HS-5 (cell line): ENCODE results near the gene ZNF385C.

ENCODE experiments used
- DNase-seq: peaks from one replicate; pipeline ENCODE4 v3.0.0-alpha.2; 2012; ENCODE audit warnings: low read depth

The ZNF385C gene

DNA sequence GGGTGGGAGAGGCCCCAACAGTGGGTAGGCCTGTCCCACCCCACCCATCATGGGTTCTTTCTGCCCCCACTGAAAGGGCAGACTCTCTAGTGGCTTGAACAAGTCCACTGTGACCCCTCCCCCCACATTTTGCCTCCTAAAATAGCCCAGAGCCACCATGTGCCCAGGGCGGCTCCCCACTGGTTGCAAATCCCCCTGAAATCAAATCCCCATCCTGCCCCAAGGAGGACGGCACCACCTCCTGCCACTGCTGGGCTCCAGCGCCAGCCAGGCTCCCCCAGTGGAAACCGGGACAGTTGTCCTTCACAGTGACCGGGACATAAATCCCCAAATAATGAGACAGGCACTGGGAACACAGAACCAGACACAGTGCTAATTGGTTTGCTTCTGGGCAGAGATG, 20.5 kb downstream of the ZNF385C start:
- DNase-seq = no peak

DNA sequence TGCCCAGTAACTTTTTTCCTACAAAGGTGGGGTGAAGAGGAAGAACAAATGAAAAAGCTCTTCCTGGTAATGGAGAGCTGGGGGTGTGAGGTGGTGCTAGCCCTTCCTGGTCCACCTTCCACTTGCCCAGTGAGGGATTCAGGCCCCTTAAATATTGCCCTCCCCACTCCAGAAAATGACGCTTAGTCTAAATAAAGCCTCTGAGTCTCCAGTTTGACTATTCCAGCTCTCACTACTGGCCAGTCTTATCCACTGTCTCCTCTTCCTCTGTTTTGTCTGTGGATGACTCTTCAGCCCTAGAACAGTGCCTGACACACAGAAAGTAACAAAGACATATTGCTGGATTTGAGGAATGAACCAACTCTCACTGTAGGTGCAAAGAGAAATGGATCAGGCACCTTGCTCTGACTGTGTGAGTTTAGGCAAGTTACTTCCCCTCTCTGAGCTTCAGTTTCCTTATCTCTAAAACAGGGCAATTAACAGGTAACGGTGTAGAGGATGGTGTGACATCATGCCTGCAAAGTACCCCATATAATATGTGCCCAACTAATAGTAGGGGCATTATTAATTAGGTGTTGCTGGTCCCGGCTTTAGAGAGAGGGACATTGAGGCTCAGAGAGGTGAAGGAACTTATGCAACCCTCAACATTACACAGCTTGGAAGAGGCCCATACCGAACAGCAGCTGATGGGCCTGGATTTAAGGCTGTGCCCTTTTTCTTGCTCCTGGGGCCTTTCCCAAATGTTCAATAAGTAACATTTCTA, 21.3 kb downstream of the ZNF385C start:
- no peak for DNase-seq

DNA sequence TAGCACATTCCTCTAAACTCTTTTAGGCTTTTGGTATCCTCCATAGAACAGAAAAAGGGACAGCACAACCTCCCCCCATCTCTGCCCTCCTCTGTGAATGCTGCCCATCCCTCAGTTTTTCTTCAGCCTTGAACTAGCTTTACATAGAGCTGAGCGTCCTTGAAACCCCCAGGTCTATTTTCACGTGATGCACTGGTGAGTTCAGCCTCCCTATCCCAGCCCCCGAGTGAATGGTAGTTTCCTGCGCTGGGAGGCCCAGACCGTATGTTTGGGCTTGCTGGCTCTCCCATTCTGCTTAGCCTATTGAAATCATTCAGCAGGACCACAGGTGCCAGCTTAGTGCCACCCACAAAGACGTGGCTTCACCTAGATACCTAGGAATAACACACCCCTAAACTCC, 22.5 kb downstream of the ZNF385C start:
- DNase-seq = no peak

DNA sequence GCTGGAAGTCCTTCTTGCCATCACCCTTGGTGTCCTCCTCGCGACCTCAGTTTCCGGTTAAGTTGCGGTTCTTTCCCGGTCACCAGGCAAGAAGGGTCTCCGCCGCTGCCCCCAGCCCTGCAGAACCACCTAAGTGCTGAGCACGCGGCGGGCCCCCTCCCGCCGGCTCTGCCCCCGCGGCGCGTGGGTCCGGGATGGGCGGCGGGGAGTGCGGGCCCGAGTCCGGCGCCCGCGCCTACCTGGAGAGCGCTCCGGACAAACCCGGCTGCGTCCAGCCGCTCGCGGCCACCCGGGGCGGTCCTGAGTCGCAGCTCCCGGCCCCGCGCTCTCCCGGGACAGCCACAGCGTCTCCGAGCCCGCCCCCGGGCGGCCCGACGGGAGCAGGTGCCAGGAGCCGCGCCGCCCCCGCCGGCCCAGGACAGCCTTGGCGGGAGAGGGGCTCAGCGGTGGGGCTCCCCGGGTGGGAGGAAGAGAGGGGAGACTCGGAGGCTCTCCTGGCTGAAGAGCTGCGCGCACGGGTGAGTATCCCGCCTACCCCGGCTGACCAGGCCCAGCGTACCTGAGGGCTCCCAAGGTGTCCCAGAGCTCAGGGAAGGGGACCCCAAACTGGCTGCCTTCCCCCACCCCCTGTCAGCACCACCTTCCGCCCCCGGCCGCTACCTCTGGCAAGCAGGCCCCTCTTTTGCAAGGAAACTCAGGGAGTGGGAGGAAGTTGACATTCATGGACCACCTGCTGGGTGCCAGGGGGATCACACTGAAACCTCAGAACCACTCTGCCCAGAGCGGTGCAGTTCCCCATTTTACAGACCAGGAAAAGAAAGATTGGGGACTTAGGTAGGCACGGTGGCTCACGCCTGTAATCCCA, 25.7 kb downstream of the ZNF385C start:
- no peak for DNase-seq

DNA sequence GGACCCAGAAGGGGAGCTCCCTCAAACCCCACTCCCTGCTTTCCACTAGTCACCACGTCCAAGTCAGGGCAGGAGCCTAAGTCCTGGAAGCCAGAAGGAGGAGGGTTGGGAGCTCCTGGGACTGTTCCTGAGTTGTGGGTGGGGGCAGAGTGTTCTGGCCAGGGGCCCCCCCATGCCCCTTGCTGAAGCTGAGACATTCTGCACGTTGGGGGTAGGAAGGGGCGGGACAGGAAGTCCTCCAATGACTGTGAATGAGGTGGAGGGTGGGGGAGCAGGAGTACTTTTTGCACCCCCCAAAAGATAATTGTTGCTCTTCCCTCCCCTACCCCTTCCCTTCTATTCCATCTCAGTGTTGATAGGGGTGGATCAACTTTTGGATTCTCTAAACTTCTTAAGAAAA, 26.5 kb downstream of the ZNF385C start:
- no peak for DNase-seq

DNA sequence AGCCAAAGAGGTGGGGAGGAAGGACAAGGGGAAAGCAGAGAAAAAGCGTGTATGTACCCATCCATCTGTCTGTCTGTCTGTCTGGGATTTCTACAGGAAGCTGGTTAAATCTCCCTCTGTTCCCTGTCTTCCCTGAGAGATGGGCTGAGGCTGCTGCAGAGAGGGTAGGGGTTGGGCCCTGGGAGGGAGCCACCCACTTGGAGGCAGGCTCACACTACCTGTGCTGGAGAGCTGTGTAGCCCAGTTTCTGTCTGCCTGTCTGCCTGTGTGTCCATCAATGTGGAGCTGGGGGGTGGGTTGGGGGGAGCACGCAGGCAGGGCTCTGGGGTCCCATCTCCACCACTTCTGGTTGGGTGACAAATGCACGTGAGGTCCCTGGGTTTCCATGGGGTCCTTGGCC, 29.3 kb downstream of the ZNF385C start:
- no peak for DNase-seq

DNA sequence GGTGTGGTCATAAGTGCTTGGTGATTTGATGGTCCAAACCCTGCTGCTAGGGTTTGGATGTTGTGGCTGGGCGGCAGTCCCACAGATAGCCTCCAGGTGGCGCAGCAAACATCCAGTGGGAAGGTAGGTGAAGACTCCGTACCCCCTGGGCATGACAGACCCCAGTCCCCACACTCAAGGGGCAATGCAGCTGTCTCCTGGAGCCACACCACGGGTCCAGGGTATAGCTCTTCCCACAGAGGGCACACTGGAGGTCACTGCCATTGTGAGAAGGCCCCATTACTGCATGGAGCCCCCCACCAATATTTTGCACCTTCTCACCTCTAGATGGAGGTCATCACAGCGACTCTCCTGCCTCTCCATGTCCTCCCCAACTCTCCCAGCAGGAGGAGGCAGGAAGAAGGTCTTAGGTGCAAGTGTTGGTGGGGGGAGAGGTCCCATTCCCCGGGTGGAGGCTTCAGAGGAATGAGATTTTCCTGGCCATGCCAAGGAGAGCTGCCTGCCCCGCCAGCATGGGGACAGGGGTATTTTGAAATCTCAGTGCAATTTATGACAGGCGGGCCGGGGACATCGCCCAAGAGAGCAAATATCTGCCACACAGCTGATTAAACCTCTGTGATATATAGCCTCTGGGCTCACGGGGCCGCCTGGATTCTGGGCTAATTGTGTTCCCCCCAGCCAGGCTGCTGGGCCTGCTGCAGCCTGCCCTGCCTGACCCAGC, 30.7 kb downstream of the ZNF385C start:
- no peak for DNase-seq

DNA sequence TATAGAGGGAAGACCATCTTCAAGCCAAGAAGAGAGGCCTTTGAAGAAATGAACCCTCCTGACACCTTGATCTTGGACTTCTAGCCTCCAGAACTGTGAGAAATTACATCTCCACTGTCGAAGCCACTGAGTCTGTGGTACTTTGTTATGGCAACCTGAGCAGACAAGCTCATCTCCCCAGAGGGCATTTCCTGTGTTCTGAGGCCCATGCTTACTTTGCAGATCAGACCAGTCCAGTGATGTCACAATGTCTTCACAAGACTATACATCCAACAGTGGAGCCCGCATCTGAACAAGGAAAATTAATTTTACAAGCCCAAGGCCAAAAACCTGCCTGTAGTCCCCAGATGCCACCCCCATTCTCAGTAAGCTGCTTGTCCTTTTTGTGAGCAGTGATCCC, 33.1 kb downstream of the ZNF385C start:
- DNase-seq = no peak

DNA sequence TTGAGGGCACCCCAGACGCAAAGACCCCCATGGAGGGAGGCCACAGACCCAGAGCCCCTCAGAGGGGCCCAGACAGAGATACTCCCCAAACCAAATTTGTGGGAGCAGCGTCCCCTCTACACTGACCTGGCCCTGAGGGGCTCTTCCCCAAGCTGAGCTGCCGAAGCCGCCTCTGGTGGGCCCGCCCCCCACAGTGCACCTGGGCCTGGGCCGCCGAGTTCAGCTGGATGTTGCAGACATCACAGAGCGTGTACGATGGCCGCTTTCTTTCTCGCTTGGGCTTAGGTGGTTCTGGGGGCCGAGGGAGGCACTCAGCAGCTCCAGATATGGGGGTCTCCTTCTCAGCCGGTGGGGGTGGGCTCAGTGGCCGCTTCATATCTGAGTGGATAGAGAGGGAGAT, 35.6 kb downstream of the ZNF385C start:
- no peak for DNase-seq

DNA sequence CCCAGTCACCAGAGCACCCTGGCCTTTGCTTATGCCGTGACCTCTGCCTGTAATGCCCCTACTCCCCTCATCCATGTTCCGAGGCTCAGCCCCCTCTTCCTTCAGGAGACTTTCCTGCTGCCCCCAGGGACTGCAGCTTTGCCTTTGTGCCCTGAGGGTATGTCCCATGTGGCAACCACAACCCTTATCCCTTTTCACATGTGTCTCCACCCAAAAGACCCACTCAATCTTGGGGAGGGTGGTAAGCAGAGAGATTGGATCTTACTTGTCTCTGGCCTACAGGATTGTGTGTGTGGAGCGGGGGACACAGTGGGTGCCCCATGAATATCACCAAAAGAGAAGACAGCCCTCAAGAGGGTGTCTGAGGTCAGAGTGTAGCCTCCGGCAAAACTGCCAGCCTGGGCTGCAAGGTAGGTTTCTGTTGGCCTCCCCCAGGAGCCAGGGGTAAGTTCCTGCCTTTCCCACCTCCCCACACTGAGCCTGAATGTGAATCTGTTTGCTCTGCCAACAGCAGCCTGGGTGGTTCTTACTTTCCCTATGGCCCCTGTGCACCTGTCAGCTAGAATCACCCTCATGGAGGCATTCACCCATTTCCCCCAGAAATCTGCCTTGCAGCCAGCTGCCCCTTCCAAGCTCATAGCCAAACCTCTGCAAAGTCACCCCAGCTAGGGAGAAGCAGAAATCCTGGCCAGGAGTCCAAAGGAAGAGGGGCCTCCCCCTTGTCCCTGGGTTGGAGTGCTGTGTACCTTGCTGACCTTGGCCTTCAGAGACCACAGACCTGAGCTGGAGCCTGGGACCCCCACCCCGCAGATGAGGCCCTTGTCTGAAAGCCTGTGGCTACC, 36.4 kb downstream of the ZNF385C start:
- no peak for DNase-seq

DNA sequence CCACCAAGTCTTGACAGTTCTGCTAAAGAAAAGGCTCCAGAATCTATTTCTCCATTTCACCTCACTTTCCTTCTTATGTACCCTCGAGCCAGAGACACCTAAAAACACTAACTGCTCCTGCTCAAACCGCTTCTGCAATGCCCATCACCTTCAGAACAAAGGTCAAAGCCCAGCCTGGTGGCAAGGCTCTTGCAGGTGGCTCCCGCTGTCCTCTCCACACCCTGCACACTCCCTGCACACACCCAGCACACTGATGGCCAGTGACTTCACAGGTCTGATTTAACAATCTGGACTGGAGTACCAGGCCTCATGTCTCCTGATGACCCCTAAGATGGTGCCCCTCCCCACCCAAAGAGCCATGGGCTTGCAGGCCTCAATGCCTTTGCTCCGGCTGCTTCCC, 38.0 kb downstream of the ZNF385C start:
- DNase-seq = no peak

DNA sequence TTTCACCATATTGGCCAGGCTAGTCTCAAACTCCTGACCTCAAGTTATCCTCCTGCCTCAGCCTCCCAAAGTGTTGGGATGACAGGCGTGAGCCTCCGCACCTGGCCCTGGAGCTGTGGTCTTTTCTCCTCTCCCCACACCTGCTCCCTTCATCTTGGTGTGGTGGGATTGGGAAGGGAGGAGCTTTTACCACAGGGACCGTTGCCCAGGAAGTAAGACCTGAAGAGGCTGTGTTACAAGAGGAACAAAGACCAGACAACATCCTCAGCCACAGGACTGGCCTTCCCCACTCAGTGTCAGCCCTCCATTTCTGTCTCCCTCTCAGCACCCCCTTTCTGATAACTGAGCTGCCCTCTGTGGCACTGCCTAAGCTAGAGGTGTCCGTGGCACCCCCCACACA, 38.5 kb downstream of the ZNF385C start:
- no peak for DNase-seq

DNA sequence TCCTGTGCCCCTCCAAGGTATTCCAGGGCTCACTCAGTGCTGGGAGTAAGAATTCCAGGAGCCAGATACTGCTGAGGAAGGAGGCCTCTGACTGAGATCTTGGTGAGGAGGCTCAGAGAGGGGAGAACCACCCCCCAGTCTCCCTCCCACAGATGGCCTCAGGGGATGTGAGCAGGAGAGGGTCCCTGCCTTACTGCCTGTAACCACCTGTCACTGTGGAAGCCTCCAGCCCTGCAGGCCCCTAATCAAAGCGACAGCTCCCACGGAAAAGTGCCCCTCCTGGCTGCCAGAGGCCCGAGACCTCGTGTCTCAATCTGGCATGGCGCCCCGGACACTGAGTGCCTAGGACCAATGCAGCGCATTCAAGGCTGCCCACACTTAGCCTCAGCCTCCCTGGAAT, 40.2 kb downstream of the ZNF385C start:
- no peak for DNase-seq

DNA sequence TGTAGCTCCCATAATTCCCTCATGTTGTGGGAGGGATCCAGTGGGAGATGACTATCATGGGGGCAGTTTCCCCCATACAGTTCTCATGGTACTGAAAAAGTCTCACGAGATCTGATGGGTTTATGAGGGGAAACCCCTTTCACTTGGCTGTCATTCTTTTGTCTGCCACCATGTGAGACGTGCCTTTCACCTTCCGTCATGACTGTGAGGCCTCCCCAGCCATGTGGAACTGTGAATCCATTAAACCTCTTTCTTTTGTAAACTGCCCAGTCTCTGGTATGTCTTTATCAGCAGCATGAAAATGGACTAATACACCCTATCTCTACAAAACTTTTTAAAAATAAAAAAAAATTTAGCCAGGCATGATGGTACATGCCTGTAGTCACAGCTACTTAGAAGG, 41.6 kb downstream of the ZNF385C start:
- no peak for DNase-seq

DNA sequence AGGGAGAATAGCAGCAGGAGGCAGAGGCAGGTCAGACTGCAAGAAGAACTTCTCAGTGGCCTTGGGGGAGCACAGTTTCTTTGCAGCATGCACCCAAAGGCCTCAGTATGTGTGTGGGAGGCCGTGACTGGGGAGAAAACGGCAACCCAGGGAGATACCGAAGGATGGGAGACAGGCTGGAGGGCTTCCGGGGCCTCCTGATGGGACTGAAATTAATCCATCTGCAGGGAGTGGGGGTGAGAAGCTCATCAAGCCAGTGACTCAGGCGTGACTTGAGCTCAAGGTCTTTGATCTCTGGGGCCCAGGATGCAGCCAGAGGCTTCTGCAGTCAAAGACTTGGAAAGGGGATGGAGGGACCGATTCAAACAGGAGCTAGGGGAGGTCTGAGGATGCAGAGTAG, 42.8 kb downstream of the ZNF385C start:
- no peak for DNase-seq

DNA sequence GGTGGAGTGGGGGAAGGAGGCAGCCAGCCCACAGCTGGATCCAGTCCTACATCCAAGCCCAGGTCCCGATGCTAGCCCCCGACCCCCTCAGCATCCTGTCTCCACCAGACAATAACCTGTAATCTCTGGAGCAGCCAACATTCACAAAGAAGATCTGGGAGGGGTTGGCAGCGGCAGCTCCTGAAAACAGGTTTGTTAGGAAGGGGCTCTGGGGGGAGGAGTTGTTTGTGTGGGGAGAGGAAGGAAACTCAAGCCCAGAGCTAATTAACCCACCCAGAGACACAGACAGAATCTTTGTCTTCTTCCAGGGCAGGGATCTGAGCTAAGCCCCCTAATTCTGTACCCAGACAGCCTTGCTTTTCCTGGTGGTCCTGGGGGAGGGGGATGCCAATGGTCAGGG, 43.2 kb downstream of the ZNF385C start:
- no peak for DNase-seq

DNA sequence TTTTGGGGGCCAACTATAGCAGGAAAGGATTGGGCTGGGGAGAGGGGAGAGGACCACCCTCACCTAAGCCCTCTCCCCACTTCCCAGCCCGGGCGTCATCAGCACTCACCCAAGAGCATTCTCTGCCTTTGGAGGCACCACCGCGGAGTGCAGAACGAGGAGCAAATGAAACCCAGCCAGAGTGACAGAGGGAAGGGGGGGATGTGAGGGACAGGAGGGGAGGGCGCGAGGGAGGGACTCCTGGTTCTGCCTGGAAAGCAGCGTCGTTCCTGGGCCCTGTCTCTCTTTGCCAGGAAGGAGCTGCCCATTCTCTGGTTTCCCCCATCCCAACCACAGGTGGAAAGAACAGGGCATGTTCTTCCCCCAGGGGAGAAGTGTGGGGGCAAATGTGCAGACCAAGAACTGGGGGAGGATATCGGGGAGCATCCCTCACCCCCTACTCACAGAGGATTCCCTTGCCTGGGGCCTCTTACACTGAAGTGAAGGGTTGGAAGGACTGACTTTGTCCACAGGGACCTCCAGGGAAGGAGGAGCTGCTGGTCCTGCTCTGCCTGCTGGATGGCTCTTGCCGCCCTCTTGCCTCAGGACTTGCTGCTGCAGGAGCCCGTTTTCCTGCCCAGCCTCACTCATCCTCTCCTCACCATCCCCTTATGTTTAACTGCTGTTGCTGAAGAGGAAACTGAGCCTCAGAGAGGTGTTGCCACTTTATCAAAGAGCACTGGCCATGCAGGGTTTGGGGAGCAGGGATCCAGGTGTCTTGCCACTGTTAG, 44.4 kb downstream of the ZNF385C start:
- DNase-seq = no peak

DNA sequence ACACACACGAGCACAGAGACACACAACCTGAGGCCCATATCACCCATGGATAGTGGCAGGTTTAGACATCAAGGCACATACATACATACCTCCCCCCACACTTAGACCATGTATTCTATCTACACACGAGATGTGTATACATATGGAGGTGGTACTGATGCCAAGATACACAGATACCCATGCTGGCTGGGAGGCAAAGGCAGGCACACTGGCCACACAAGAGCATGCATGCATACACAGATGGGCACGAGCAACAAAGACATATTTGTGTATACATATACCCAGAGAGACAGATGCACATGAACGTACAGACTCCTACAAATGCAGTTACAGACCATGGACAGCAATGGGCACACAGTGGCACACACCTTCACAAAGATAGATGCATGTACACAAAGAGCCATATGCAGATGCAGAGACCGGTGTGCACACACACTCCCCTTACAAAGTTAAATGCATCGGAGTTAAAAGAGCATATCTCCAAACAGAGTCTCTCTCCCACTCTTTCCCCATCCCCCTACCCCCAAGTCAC, 45.9 kb downstream of the ZNF385C start:
- DNase-seq = no peak

DNA sequence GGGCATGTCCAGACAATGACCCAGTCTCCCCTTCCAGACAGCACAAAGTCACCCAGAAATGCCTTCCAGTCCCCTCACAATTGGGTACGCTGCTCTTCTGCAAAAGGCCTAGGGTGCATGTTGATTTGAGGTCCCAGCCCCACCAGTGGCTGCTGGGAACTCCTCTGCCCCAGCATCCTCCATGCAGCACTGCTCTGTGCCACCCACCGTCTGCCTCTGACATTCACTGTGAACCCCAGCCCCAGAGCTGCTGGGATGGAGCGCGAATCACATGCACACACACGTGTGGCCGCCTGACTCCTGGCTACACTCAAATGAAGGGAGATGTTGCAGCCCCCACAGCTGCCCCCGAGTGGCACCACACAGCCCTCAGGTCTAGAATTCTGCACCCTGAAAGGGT, 46.6 kb downstream of the ZNF385C start:
- DNase-seq = no peak

DNA sequence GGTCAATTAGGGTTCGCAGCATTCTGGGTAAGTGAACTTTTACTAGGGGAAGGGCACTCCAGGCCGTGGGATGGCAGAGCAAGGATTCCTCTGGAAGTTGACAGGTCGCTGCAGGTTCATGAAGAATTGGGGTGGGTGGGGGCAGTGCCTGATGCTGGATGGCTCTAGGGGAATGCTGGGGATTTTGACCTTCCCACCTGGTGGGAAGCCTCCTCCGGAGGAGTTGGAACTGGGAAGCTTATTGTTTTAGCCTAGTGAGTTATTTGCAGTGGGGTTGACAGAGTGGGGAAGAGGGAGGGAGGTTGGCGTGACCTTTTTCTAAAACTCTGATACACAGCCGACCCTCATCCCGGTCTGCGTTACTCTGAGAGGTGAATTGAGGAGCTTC, 47.3 kb downstream of the ZNF385C start:
- DNase-seq = no peak
